ENCODE measurements around the gene POLR2H.

GRCh38 chr3:184375747-184376461 is 14.4 kb downstream of the POLR2H start:
- TF ChIP-seq TARDBP (IDR thresholded peaks at IDR 0.05) (no peak), BHLHE40 (IDR thresholded peaks at IDR 0.05; ENCODE audit: borderline replicate concordance) (no peak)

Measured in HEK293T (cell line).